ENCODE results near the gene PAFAH2. TPM values are rescaled to one million over a fixed set of nuclear protein-coding genes. Genes with fewer than 3 reads are reported as not detected.

PAFAH2 gene
- total RNA-seq, 1 experiment from 2014 or later: 7.6 TPM

Small RNAs within 50 kb of the gene (small RNA-seq; reads per million reads assigned to genes)
- not detected for gene RF00283
- not detected for gene RF00492
- gene RNU6-110P: not detected

Other genes with a start within 250 kb of the PAFAH2 start
- 1.3 and 2.2 TPM in 2 replicates for gene SELENON, start 197.9 kb downstream of the PAFAH2 start, total RNA-seq (2014; rRNA removed; shearing (Covaris generic))
- 13.6 and 22.0 TPM in 2 replicates for gene MTFR1L, start 178.1 kb downstream of the PAFAH2 start, total RNA-seq (2014; rRNA removed; shearing (Covaris generic))
- gene AUNIP, start 138.6 kb downstream of the PAFAH2 start, total RNA-seq (2014; rRNA removed; shearing (Covaris generic)): 8.3 and 11.4 TPM in 2 replicates
- gene PAQR7, start 122.4 kb downstream of the PAFAH2 start, total RNA-seq (2014; rRNA removed; shearing (Covaris generic)): 4.0 and 5.7 TPM in 2 replicates
- gene STMN1, start 91.6 kb downstream of the PAFAH2 start, total RNA-seq (2014; rRNA removed; shearing (Covaris generic)): 80.1 and 83.8 TPM in 2 replicates
- gene EXTL1, start 23.7 kb upstream of the PAFAH2 start, total RNA-seq (2014; rRNA removed; shearing (Covaris generic)): not detected in 2 replicates
- gene SLC30A2, start 48.1 kb upstream of the PAFAH2 start, total RNA-seq (2014; rRNA removed; shearing (Covaris generic)): 0.51 and 0.99 TPM in 2 replicates
- 0.05 and 0.10 TPM in 2 replicates for gene TRIM63, start 69.6 kb upstream of the PAFAH2 start, total RNA-seq (2014; rRNA removed; shearing (Covaris generic))
- 3.9 and 4.3 TPM in 2 replicates for gene PDIK1L, start 113.8 kb upstream of the PAFAH2 start, total RNA-seq (2014; rRNA removed; shearing (Covaris generic))
- gene FAM110D, start 161.0 kb upstream of the PAFAH2 start, total RNA-seq (2014; rRNA removed; shearing (Covaris generic)): not detected in 2 replicates
- not detected in 2 replicates for gene C1orf232, start 170.9 kb upstream of the PAFAH2 start, total RNA-seq (2014; rRNA removed; shearing (Covaris generic))
- gene ZNF593, start 171.8 kb upstream of the PAFAH2 start, total RNA-seq (2014; rRNA removed; shearing (Covaris generic)): 170 and 217 TPM in 2 replicates
- 1.6 TPM in 1 of 2 replicates, not detected in the other for gene ZNF593OS, start 173.8 kb upstream of the PAFAH2 start, total RNA-seq (2014; rRNA removed; shearing (Covaris generic))
- 39.9 and 40.4 TPM in 2 replicates for gene CNKSR1, start 179.4 kb upstream of the PAFAH2 start, total RNA-seq (2014; rRNA removed; shearing (Covaris generic))
- gene CATSPER4, start 192.5 kb upstream of the PAFAH2 start, total RNA-seq (2014; rRNA removed; shearing (Covaris generic)): not detected in 2 replicates
- gene CEP85, start 236.1 kb upstream of the PAFAH2 start, total RNA-seq (2014; rRNA removed; shearing (Covaris generic)): 25.8 and 27.0 TPM in 2 replicates